Peyer's patch (tissue), 4 donors: ENCODE results near the gene LRTM1. TPM values are rescaled to one million over a fixed set of nuclear protein-coding genes. Genes with fewer than 3 reads are reported as not detected.

Experiments used
- DNase-seq, 3 donors: peaks; one replicate each; pipeline ENCODE4 v3.0.0-alpha.2; 2017 to 2019
- H3K27ac ChIP-seq, 4 donors: fragments of 200-600 bp; sonication (generic); one replicate each; pipeline ENCODE4 v1.5.1; 2016 to 2019
- H3K27me3 ChIP-seq, 2 donors: fragments of 200-600 bp; sonication (generic); one replicate each; pipeline ENCODE4 v1.5.1; 2019
- H3K36me3 ChIP-seq, 3 donors: fragments of 200-600 bp; sonication (generic); one replicate each; pipeline ENCODE4 v1.5.1; 2016 to 2019
- H3K4me1 ChIP-seq, 4 donors: fragments of 200-600 bp; sonication (generic); one replicate each; pipeline ENCODE4 v1.5.1; 2016 to 2019
- H3K4me3 ChIP-seq, 4 donors: fragments of 200-600 bp; sonication (generic); 1 replicate in 3 of 4; 2 replicates in 1 of 4; pipeline ENCODE4 v1.5.1; 2016 to 2019; ENCODE audit warnings: mild to moderate bottlenecking in 1 of 4
- H3K9me3 ChIP-seq, 4 donors: fragments of 200-600 bp; sonication (generic); one replicate each; pipeline ENCODE4 v1.5.1; 2016 to 2019; ENCODE audit warnings: mild to moderate bottlenecking in 1 of 4
- CTCF ChIP-seq, 6 experiments: fragments of 450-650 bp in 4 of 6; fragments of 200-600 bp in 2 of 6; sonication (generic) in 1 of 6; IDR thresholded peaks; one replicate each; pipeline ENCODE4 v1.5.1; 2017 to 2019; ENCODE audit warnings: antibody characterized with exemption in 6 of 6, mild to moderate bottlenecking in 3 of 6, moderate library complexity in 1 of 6
- POLR2A ChIP-seq, 2 donors: fragments of 450-650 bp; IDR thresholded peaks; one replicate each; pipeline ENCODE4 v1.5.1; 2017; ENCODE audit warnings: antibody characterized with exemption in 2 of 2, mild to moderate bottlenecking in 2 of 2, moderate library complexity in 2 of 2
- total RNA-seq, 4 donors: library from RNA; depleted of rRNA; stranded (reverse); fragments of >200 nt; gene quantifications; one replicate each; pipeline ENCODE4 v1.1.0, GENCODE V29; 2016

LRTM1 gene
- total RNA-seq, 4 donors from 2014 or later: not detected

DNA sequence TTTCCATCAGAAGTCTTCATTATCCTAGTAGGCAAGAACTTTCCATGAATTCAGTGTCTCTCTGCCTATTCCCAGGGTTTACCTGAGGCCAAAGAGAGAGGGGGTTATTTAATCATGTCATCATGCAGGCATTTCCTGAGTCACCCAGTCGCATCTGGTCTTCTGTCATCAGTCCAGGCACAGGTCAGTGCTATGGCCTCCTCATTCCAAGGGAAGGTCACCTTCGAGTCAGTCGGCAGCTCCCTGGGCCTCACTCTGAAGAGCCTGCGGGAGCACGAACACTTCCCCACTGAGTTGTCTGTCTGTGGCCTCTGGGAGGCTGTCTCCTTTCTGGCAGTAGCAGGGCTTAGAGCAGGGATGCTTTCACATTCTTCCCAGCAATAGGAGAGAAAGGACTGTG, 26.2 kb upstream of the LRTM1 start:
- Histone ChIP-seq H3K9me3 (no peaks in the 10 kb centered on the region), H3K4me1 (no peaks in the 10 kb centered on the region), H3K27me3 (no peaks in the 10 kb centered on the region), H3K27ac (no peak overlapping the region), H3K4me3 (no peak overlapping the region), H3K36me3 (no peaks in the 10 kb centered on the region)
- DNase-seq: no peak
- no peak for TF ChIP-seq POLR2A (IDR thresholded peaks at IDR 0.05)
- TF ChIP-seq CTCF (IDR thresholded peaks at IDR 0.05): no peak

GRCh38 chr3:54951405-54951804, 23.5 kb upstream of the LRTM1 start:
- Histone ChIP-seq H3K9me3 (no peaks in the 10 kb centered on the region), H3K27me3 (no peaks in the 10 kb centered on the region), H3K4me3 (no peak overlapping the region), H3K27ac (no peak overlapping the region), H3K36me3 (no peaks in the 10 kb centered on the region), H3K4me1 (no peaks in the 10 kb centered on the region)
- TF ChIP-seq POLR2A (IDR thresholded peaks at IDR 0.05) (no peak), CTCF (IDR thresholded peaks at IDR 0.05) (peak in 3 of 6 experiments; percentile 38 to 53 (median 40))
- DNase-seq: peak; percentile 17 to 60 (median 59)

- Histone ChIP-seq H3K27ac (no peak overlapping the region), H3K9me3 (no peaks in the 10 kb centered on the region), H3K4me3 (no peak overlapping the region), H3K36me3 (no peaks in the 10 kb centered on the region), H3K27me3 (no peaks in the 10 kb centered on the region), H3K4me1 (no peaks in the 10 kb centered on the region)
- no peak for TF ChIP-seq CTCF (IDR thresholded peaks at IDR 0.05)
- TF ChIP-seq POLR2A (IDR thresholded peaks at IDR 0.05): no peak
- no peak for DNase-seq
Observed at GRCh38 chr3:54950391-54951003, 22.6 kb upstream of the LRTM1 start.

- no peaks in the 10 kb centered on the region for H3K27me3 ChIP-seq
- no peak for TF ChIP-seq POLR2A (IDR thresholded peaks at IDR 0.05)
- TF ChIP-seq CTCF (IDR thresholded peaks at IDR 0.05): no peak
- H3K4me3 ChIP-seq: no peak overlapping the region
- H3K4me1 ChIP-seq: no peaks in the 10 kb centered on the region
- H3K36me3 ChIP-seq: no peaks in the 10 kb centered on the region
- H3K9me3 ChIP-seq: no peaks in the 10 kb centered on the region
- no peak overlapping the region for H3K27ac ChIP-seq
- DNase-seq: no peak
Observed at GRCh38 chr3:54949491-54950044, 21.7 kb upstream of the LRTM1 start.

DNA sequence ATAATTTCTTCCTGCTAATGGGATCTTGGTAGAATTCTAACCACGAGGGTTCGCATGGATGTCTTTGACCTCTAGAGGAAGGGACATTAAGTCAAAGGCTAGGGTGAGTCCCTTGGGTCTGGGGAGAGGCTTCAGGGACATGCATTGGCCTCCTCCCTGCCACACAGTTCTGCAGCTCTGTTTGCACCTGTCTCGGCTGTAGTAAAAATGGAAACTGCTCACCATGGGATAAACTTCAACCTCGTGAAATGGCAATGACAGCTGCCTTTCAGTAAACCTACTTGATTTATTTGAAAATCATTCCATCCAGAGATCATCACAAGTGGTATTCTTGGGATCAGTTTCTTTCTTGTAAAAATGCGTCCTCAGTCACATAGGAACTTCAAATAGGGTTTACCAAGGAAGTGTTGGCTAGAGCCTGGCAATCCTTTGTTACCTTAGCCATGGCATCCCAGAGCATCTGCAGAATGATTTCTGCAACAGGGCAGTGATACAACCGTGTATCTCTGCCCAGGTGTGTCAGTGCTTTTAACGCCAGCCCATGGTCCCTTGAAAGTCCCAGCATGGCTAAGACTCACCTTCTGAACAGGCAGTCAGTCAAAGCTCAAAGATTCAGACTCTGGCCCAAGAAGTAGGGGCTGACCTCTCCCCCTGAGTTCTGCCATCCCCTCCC, 14.0 kb upstream of the LRTM1 start:
- TF ChIP-seq CTCF (IDR thresholded peaks at IDR 0.05): no peak
- no peak for TF ChIP-seq POLR2A (IDR thresholded peaks at IDR 0.05)
- no peaks in the 10 kb centered on the region for H3K9me3 ChIP-seq
- no peaks in the 10 kb centered on the region for H3K27me3 ChIP-seq
- no peak overlapping the region for H3K27ac ChIP-seq
- no peaks in the 10 kb centered on the region for H3K4me1 ChIP-seq
- H3K36me3 ChIP-seq: no peaks in the 10 kb centered on the region
- no peak for DNase-seq
- H3K4me3 ChIP-seq: no peak overlapping the region
